GM12878 (cell line): ENCODE measurements around the gene LRRC3C.

Source experiments
- CEBPB ChIP-seq, 2 experiments: fragments of 150-350 bp in 1 of 2; IDR thresholded peaks; 2 replicates each; pipeline ENCODE4 v1.6.1; 2012 to 2014; ENCODE audit warnings: low read depth in 2 of 2, low read length in 2 of 2, borderline replicate concordance in 1 of 2, inconsistent platforms in 1 of 2
- EP300 ChIP-seq, 2 experiments: fragments of 150-350 bp in 1 of 2; IDR thresholded peaks; 2 replicates each; pipeline ENCODE4 v1.6.1; 2011 to 2012; ENCODE audit warnings: low read depth in 2 of 2, low read length in 2 of 2, borderline replicate concordance in 1 of 2, improper control_type of control experiment in 1 of 2, inconsistent platforms in 1 of 2; ENCODE audit not compliant: control insufficient read depth in 1 of 2
- FOXM1 ChIP-seq: IDR thresholded peaks from 2 replicates; pipeline ENCODE4 v1.6.1; 2012; ENCODE audit warnings: low read depth, mild to moderate bottlenecking, inconsistent platforms, low read length, moderate library complexity
- GABPA ChIP-seq: IDR thresholded peaks from 2 replicates; pipeline ENCODE4 v1.6.1; 2014; ENCODE audit warnings: antibody characterized with exemption, low read depth, mild to moderate bottlenecking, inconsistent platforms
- JUND ChIP-seq: IDR thresholded peaks from 2 replicates; pipeline ENCODE4 v1.6.1; 2012; ENCODE audit warnings: low read depth, mild to moderate bottlenecking, low read length, improper control_type of control experiment, moderate library complexity
- MYC ChIP-seq: IDR thresholded peaks from 2 replicates; pipeline ENCODE4 v1.6.1; 2011; ENCODE audit warnings: mild to moderate bottlenecking, low read length, moderate library complexity, inconsistent platforms; ENCODE audit not compliant: insufficient read depth, insufficient replicate concordance, insufficient read length, severe bottlenecking
- POLR2A ChIP-seq: IDR thresholded peaks from 2 replicates; pipeline ENCODE4 v1.6.1; 2011; ENCODE audit warnings: low read depth, mild to moderate bottlenecking, low read length
- POLR2AphosphoS5 ChIP-seq: IDR thresholded peaks from 2 replicates; pipeline ENCODE4 v1.6.1; 2011; ENCODE audit warnings: mild to moderate bottlenecking, low read length, inconsistent platforms
- TAF1 ChIP-seq: IDR thresholded peaks from 2 replicates; pipeline ENCODE4 v1.6.1; 2011; ENCODE audit warnings: mild to moderate bottlenecking, low read depth, low read length, borderline replicate concordance
- TF ChIP-seq, protein P1 (sequence below): IDR thresholded peaks from 2 replicates; pipeline ENCODE4 v1.6.1; 2012; ENCODE audit warnings: low read depth, low read length, improper control_type of control experiment
- TF ChIP-seq, protein P2 (sequence below), 3 experiments: IDR thresholded peaks in 2 of 3; conservative IDR thresholded peaks in 1 of 3; 2 replicates each; pipeline ENCODE4 v1.5.1; 2011; ENCODE audit warnings: low read depth in 3 of 3, low read length in 3 of 3, mild to moderate bottlenecking in 3 of 3, control low read depth in 2 of 3, moderate library complexity in 2 of 3, inconsistent platforms in 1 of 3, mixed read lengths in 1 of 3; ENCODE audit not compliant: control insufficient read depth in 2 of 3, insufficient read depth in 1 of 3; ENCODE audit errors: extremely low read depth in 1 of 3
- TF ChIP-seq, protein P3 (sequence below): IDR thresholded peaks from 2 replicates; pipeline ENCODE4 v1.6.1; 2012; ENCODE audit warnings: mild to moderate bottlenecking, low read depth, low read length
- TF ChIP-seq, protein P4 (sequence below): IDR thresholded peaks from 2 replicates; pipeline ENCODE4 v1.6.1; 2011; ENCODE audit warnings: low read depth, low read length, improper control_type of control experiment, borderline replicate concordance
- TF ChIP-seq, protein P5 (sequence below): IDR thresholded peaks from 2 replicates; pipeline ENCODE4 v1.6.1; 2011; ENCODE audit warnings: borderline replicate concordance, low read depth, mild to moderate bottlenecking, moderate library complexity, low read length; ENCODE audit not compliant: insufficient read depth, poor library complexity, severe bottlenecking

DNA sequence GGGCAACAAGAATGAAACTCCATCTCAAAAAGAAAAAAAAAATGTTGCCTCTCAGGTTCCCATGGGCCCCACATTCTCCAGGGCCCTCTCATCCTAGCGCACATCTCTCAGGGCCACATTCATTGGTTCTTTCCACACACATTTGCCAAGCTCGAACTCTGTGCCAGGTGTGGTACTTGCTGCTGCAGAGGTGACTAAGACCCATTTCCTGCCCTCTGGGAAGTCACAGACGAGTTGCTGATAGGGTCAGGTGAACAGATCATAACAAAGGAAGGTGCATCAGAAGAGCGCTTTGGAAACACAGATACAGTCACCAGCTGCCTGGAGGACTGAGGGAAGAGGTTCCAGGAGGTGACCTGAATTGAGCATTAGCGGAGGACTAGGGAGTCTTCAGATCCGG is 36.3 kb downstream of the LRRC3C start:
- TF ChIP-seq EP300 (IDR thresholded peaks at IDR 0.05; ENCODE audit: borderline replicate concordance in 1 of 2, control insufficient read depth in 1 of 2, low read depth in 2 of 2, low read length in 2 of 2) = no peak
- TF ChIP-seq FOXM1 = no peak
- TF ChIP-seq, protein P1, sequence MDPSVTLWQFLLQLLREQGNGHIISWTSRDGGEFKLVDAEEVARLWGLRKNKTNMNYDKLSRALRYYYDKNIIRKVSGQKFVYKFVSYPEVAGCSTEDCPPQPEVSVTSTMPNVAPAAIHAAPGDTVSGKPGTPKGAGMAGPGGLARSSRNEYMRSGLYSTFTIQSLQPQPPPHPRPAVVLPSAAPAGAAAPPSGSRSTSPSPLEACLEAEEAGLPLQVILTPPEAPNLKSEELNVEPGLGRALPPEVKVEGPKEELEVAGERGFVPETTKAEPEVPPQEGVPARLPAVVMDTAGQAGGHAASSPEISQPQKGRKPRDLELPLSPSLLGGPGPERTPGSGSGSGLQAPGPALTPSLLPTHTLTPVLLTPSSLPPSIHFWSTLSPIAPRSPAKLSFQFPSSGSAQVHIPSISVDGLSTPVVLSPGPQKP = no peak
- no peak for TF ChIP-seq CEBPB (IDR thresholded peaks at IDR 0.05; ENCODE audit: borderline replicate concordance in 1 of 2, low read depth in 2 of 2, low read length in 2 of 2)
- no peak for TF ChIP-seq GABPA
- no peak for TF ChIP-seq MYC
- TF ChIP-seq, protein P2, sequence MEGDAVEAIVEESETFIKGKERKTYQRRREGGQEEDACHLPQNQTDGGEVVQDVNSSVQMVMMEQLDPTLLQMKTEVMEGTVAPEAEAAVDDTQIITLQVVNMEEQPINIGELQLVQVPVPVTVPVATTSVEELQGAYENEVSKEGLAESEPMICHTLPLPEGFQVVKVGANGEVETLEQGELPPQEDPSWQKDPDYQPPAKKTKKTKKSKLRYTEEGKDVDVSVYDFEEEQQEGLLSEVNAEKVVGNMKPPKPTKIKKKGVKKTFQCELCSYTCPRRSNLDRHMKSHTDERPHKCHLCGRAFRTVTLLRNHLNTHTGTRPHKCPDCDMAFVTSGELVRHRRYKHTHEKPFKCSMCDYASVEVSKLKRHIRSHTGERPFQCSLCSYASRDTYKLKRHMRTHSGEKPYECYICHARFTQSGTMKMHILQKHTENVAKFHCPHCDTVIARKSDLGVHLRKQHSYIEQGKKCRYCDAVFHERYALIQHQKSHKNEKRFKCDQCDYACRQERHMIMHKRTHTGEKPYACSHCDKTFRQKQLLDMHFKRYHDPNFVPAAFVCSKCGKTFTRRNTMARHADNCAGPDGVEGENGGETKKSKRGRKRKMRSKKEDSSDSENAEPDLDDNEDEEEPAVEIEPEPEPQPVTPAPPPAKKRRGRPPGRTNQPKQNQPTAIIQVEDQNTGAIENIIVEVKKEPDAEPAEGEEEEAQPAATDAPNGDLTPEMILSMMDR (IDR thresholded peaks at IDR 0.05 in 2 of 3, conservative IDR thresholded peaks at IDR 0.05 in 1 of 3; ENCODE audit: control insufficient read depth in 2 of 3, extremely low read depth in 1 of 3, insufficient read depth in 1 of 3, low read depth in 3 of 3, low read length in 3 of 3) = no peak
- TF ChIP-seq POLR2AphosphoS5 = no peak
- no peak for TF ChIP-seq JUND
- TF ChIP-seq POLR2A = no peak
- TF ChIP-seq, protein P3, sequence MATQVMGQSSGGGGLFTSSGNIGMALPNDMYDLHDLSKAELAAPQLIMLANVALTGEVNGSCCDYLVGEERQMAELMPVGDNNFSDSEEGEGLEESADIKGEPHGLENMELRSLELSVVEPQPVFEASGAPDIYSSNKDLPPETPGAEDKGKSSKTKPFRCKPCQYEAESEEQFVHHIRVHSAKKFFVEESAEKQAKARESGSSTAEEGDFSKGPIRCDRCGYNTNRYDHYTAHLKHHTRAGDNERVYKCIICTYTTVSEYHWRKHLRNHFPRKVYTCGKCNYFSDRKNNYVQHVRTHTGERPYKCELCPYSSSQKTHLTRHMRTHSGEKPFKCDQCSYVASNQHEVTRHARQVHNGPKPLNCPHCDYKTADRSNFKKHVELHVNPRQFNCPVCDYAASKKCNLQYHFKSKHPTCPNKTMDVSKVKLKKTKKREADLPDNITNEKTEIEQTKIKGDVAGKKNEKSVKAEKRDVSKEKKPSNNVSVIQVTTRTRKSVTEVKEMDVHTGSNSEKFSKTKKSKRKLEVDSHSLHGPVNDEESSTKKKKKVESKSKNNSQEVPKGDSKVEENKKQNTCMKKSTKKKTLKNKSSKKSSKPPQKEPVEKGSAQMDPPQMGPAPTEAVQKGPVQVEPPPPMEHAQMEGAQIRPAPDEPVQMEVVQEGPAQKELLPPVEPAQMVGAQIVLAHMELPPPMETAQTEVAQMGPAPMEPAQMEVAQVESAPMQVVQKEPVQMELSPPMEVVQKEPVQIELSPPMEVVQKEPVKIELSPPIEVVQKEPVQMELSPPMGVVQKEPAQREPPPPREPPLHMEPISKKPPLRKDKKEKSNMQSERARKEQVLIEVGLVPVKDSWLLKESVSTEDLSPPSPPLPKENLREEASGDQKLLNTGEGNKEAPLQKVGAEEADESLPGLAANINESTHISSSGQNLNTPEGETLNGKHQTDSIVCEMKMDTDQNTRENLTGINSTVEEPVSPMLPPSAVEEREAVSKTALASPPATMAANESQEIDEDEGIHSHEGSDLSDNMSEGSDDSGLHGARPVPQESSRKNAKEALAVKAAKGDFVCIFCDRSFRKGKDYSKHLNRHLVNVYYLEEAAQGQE = no peak
- no peak for TF ChIP-seq TAF1
- TF ChIP-seq, protein P4, sequence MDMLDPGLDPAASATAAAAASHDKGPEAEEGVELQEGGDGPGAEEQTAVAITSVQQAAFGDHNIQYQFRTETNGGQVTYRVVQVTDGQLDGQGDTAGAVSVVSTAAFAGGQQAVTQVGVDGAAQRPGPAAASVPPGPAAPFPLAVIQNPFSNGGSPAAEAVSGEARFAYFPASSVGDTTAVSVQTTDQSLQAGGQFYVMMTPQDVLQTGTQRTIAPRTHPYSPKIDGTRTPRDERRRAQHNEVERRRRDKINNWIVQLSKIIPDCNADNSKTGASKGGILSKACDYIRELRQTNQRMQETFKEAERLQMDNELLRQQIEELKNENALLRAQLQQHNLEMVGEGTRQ = no peak
- TF ChIP-seq, protein P5, sequence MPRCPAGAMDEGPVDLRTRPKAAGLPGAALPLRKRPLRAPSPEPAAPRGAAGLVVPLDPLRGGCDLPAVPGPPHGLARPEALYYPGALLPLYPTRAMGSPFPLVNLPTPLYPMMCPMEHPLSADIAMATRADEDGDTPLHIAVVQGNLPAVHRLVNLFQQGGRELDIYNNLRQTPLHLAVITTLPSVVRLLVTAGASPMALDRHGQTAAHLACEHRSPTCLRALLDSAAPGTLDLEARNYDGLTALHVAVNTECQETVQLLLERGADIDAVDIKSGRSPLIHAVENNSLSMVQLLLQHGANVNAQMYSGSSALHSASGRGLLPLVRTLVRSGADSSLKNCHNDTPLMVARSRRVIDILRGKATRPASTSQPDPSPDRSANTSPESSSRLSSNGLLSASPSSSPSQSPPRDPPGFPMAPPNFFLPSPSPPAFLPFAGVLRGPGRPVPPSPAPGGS = no peak
